Smooth muscle cell (in vitro differentiated cells): ENCODE measurements around the gene COL24A1. TPM values are rescaled to one million over a fixed set of nuclear protein-coding genes. Genes with fewer than 3 reads are reported as not detected.

Source experiments
- DNase-seq: peaks from one replicate; lab custom pipeline; 2025; ENCODE audit not compliant: unreplicated experiment; lab: John Stamatoyannopoulos, UW
- H2AFZ ChIP-seq: fragments of 200-600 bp; sonication (generic); 2 replicates; pipeline ENCODE4 v1.6.0; 2016; ENCODE audit warnings: antibody characterized with exemption, low read depth, mild to moderate bottlenecking
- H3F3A ChIP-seq: fragments of 200-600 bp; sonication (generic); 2 replicates; pipeline ENCODE4 v1.6.0; 2017; ENCODE audit warnings: antibody characterized with exemption, low read depth
- H3K27ac ChIP-seq: fragments of 200-600 bp; sonication (generic); 2 replicates; pipeline ENCODE4 v1.5.1; 2016; ENCODE audit warnings: low read depth, mild to moderate bottlenecking
- H3K27me3 ChIP-seq: fragments of 200-600 bp; sonication (generic); 2 replicates; pipeline ENCODE4 v1.6.1; 2016; ENCODE audit warnings: low read depth, mild to moderate bottlenecking
- H3K36me3 ChIP-seq: fragments of 200-600 bp; sonication (generic); 2 replicates; pipeline ENCODE4 v1.5.1; 2016; ENCODE audit warnings: low read depth
- H3K4me1 ChIP-seq: fragments of 200-600 bp; sonication (generic); 2 replicates; pipeline ENCODE4 v1.5.1; 2016; ENCODE audit warnings: low read depth
- H3K4me2 ChIP-seq: fragments of 200-600 bp; sonication (generic); 2 replicates; pipeline ENCODE4 v1.6.0; 2016; ENCODE audit warnings: mild to moderate bottlenecking
- H3K4me3 ChIP-seq: fragments of 200-600 bp; sonication (generic); 2 replicates; pipeline ENCODE4 v1.5.1; 2016; ENCODE audit warnings: mild to moderate bottlenecking
- H3K79me2 ChIP-seq: fragments of 200-600 bp; sonication (generic); 2 replicates; pipeline ENCODE4 v1.6.0; 2016; ENCODE audit warnings: low read depth, mild to moderate bottlenecking
- H3K9ac ChIP-seq: fragments of 200-600 bp; sonication (generic); 2 replicates; pipeline ENCODE4 v1.6.0; 2016; ENCODE audit warnings: low read depth
- H3K9me3 ChIP-seq: fragments of 200-600 bp; sonication (generic); replicated peaks from 2 replicates; pipeline ENCODE4 v1.5.1; 2016; ENCODE audit warnings: low read depth
- H4K20me1 ChIP-seq: fragments of 200-600 bp; sonication (generic); 2 replicates; pipeline ENCODE4 v1.6.0; 2016; ENCODE audit warnings: low read depth
- CTCF ChIP-seq: fragments of 200-600 bp; sonication (generic); IDR thresholded peaks from 2 replicates; pipeline ENCODE4 v1.5.1; 2017; ENCODE audit warnings: borderline replicate concordance, mild to moderate bottlenecking, antibody characterized with exemption; ENCODE audit not compliant: insufficient read depth, poor library complexity, severe bottlenecking
- WGBS: methylation state at CpG from one replicate; pipeline ENCODE4 v1.1.7; 2016; ENCODE audit warnings: low lambda C conversion rate; 5-methylcytosine and 5-hydroxymethylcytosine counted together
- polyA plus RNA-seq: library from polyadenylated mRNA; unstranded; fragments of >200 nt; fragmentation: Nextera tagmentation; extraction: Ambion mirVana; gene quantifications from 2 replicates; pipeline ENCODE4 v1.2.1, GENCODE V29; 2016
- total RNA-seq: library from RNA; depleted of rRNA; stranded (reverse); fragments of >200 nt; gene quantifications from 2 replicates; pipeline ENCODE4 v1.2.3, GENCODE V29; 2014

The COL24A1 gene
- total and polyA plus RNA-seq, 2 experiments from 2014 or later: 1.5 to 3.2 TPM

DNA sequence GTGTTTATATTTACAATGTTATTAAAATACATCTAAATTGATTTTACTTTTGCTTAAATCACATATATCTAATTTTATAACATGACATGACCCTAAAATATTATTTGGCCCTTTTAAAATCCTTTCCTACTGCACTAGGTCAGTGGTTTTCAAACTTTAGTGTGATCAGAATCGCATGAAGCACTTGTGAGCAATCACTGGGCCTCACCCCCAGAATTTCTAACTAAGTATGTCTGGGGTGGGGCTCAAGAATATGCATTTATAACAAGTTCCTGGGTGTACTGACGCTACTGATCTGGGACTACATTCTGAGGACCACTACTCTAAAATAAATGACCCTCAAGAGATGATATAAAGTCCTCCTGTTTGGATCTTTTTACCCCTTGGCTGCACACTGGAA is 8.8 kb downstream of the COL24A1 start:
- no peak for TF ChIP-seq CTCF
- Histone ChIP-seq H3K4me1 (no peaks in the 10 kb centered on the region), H3K79me2 (no peaks in the 10 kb centered on the region), H2AFZ (no peak overlapping the region), H3K27me3 (no peaks in the 10 kb centered on the region), H3K27ac (no peak overlapping the region), H3K36me3 (no peaks in the 10 kb centered on the region), H3K4me2 (no peak overlapping the region), H3K9me3 (no peaks in the 10 kb centered on the region), H4K20me1 (no peaks in the 10 kb centered on the region), H3K9ac (no peak overlapping the region), H3F3A (no peaks in the 10 kb centered on the region), H3K4me3 (no peak overlapping the region)
- no peak for DNase-seq
- WGBS: 88% methylated on average over 2 of the region's 2 CpGs

DNA sequence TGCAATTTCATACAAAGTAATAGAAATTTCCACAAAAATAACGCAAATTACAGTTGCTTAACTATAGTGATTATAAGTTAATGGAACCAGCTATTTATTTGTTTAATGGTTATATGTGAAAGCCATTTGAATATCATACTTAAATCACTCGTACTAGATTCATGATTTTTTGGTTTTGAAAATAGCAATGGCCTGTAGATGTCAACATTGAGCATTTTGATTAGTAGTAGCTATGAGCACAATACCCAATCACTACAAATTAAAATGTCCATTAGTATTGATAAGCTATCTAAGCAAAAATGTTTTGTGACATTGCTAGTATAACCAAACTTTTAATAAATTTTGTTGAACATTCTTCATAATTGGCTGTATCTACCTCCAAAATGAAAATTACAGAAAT is 10.0 kb downstream of the COL24A1 start:
- no peak overlapping the region for H3K9ac ChIP-seq
- H3K36me3 ChIP-seq: no peaks in the 10 kb centered on the region
- no peak overlapping the region for H3K27ac ChIP-seq
- H3K4me2 ChIP-seq: no peak overlapping the region
- no peak overlapping the region for H3K4me3 ChIP-seq
- no peaks in the 10 kb centered on the region for H3K79me2 ChIP-seq
- H2AFZ ChIP-seq: no peak overlapping the region
- 82% methylated on average over 2 of the region's 2 CpGs for WGBS
- H3F3A ChIP-seq: no peaks in the 10 kb centered on the region
- no peaks in the 10 kb centered on the region for H3K4me1 ChIP-seq
- TF ChIP-seq CTCF: no peak
- no peak for DNase-seq
- no peaks in the 10 kb centered on the region for H4K20me1 ChIP-seq
- no peaks in the 10 kb centered on the region for H3K27me3 ChIP-seq
- no peaks in the 10 kb centered on the region for H3K9me3 ChIP-seq

DNA sequence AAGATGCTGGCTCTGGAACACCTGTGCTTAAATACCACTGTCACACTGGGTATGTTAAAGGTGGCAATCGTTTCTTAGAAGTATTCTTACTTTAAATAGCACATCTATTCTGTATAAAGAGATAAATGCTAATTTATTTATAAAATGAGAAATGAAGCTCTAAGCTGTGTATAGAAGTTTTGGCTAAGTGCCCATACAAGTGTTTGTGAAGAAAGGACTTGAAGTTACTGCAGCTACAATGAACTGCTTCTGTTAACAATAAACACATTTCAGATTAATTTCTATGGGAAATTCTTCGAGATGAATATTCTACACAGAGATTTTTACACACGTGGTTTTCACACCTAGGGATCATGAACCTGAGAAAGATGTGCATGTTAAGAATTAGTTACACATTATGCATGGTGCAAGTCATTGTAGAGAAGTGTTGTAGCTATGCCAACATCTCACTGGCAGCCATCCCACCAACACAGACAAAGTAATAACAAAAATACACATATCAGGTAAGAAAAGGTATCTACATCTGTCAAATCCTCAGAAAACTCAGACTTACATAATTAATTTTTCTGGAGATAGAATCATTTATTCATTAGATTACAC is 16.2 kb downstream of the COL24A1 start:
- Histone ChIP-seq H3K9ac (no peak overlapping the region), H3K27ac (no peak overlapping the region), H3F3A (peaks cover 3% of the 10 kb centered on the region), H3K4me2 (no peak overlapping the region), H2AFZ (no peak overlapping the region), H4K20me1 (no peaks in the 10 kb centered on the region), H3K4me1 (no peaks in the 10 kb centered on the region), H3K27me3 (no peaks in the 10 kb centered on the region), H3K36me3 (no peaks in the 10 kb centered on the region), H3K79me2 (no peaks in the 10 kb centered on the region), H3K4me3 (no peak overlapping the region), H3K9me3 (no peaks in the 10 kb centered on the region)
- 74% methylated on average over 3 of the region's 3 CpGs for WGBS
- no peak for TF ChIP-seq CTCF
- no peak for DNase-seq

- H3K27ac ChIP-seq: peak overlapping the region; percentile 80
- WGBS: 22% methylated on average over 3 of the region's 3 CpGs
- no peak overlapping the region for H3K4me3 ChIP-seq
- no peaks in the 10 kb centered on the region for H3K9me3 ChIP-seq
- H3K79me2 ChIP-seq: no peaks in the 10 kb centered on the region
- no peaks in the 10 kb centered on the region for H3K4me1 ChIP-seq
- no peak for TF ChIP-seq CTCF
- no peaks in the 10 kb centered on the region for H3K36me3 ChIP-seq
- H3K4me2 ChIP-seq: peak overlapping the region; percentile 40
- H2AFZ ChIP-seq: no peak overlapping the region
- no peaks in the 10 kb centered on the region for H3K27me3 ChIP-seq
- H4K20me1 ChIP-seq: no peaks in the 10 kb centered on the region
- peak overlapping the region; percentile 46 for H3K9ac ChIP-seq
- no peak for DNase-seq
- peaks cover 3% of the 10 kb centered on the region for H3F3A ChIP-seq
Measured at GRCh38 chr1:86138746-86139145, 17.8 kb downstream of the COL24A1 start.
